ENCODE results near the gene SASH1.

SASH1 gene

GRCh38 chr6:148466158-148466557 is 123.5 kb downstream of the SASH1 start:
- TF ChIP-seq ZSCAN23 (tag by site-specific recombination; IDR thresholded peaks at IDR 0.05) (no peak), ZNF610 (tag by site-specific recombination; IDR thresholded peaks at IDR 0.05; ENCODE audit: borderline replicate concordance) (no peak), ZNF398 (tag by site-specific recombination; IDR thresholded peaks at IDR 0.05) (no peak), ZNF174 (tag by site-specific recombination; IDR thresholded peaks at IDR 0.05) (no peak), ZBTB1 (tag by site-specific recombination; IDR thresholded peaks at IDR 0.05) (no peak), ZNF133 (tag by site-specific recombination; IDR thresholded peaks at IDR 0.05) (no peak), CTCF (tag by site-specific recombination; IDR thresholded peaks at IDR 0.05) (no peak), ZNF140 (tag by site-specific recombination; IDR thresholded peaks at IDR 0.05) (no peak), ZNF501 (tag by site-specific recombination; IDR thresholded peaks at IDR 0.05) (no peak), ZNF2 (tag by site-specific recombination; IDR thresholded peaks at IDR 0.05) (no peak), ZNF555 (tag by site-specific recombination; conservative IDR thresholded peaks at IDR 0.05) (no peak), ZNF76 (tag by site-specific recombination; IDR thresholded peaks at IDR 0.05; ENCODE audit: borderline replicate concordance, low read depth) (no peak)
- ChIA-PET CTCF (interaction anchor here (0.5 to 1.7 kb wide), 8 partner anchors 23 to 960 kb away, joined by 3 to 28 read pairs (median 4); no protein-coding TSS in a partner anchor), POLR2A (no interaction called here)
- no peak overlapping the region for H3K27ac ChIP-seq (ENCODE audit: extremely low read depth, low read depth, low read length)
- no peaks in the 10 kb centered on the region; the same call in 1 of the 2 replicates for H3K4me1 ChIP-seq (ENCODE audit: control insufficient read depth, insufficient read depth, low read length)
- no peaks in the 10 kb centered on the region; a peak in 1 of 3 replicates for H3K36me3 ChIP-seq (ENCODE audit: control insufficient read depth in 2 of 2, insufficient read depth in 1 of 2, low read length in 2 of 2)
- no peak overlapping the region for H3K4me3 ChIP-seq (ENCODE audit: low read depth, low read length)
- no peaks in the 10 kb centered on the region for H3K9me3 ChIP-seq (ENCODE audit: control insufficient read depth, insufficient read depth, low read depth, low read length)

- H3K4me3 ChIP-seq (ENCODE audit: low read depth, low read length): no peak overlapping the region
- no peaks in the 10 kb centered on the region for H3K9me3 ChIP-seq (ENCODE audit: control insufficient read depth, insufficient read depth, low read depth, low read length)
- H3K36me3 ChIP-seq (ENCODE audit: control insufficient read depth in 2 of 2, insufficient read depth in 1 of 2, low read length in 2 of 2): peaks cover 0 to 6% of the 10 kb centered on the region in 2 experiments; a peak in 2 of 3 replicates
- ChIA-PET POLR2A (no interaction called here), CTCF (interaction anchor here (0.7 to 1.2 kb wide), 2 partner anchors 46 to 290 kb away, joined by 3 to 5 read pairs; no protein-coding TSS in a partner anchor)
- H3K4me1 ChIP-seq (ENCODE audit: control insufficient read depth, insufficient read depth, low read length): no peaks in the 10 kb centered on the region; the same call in 1 of the 2 replicates
- no peak overlapping the region for H3K27ac ChIP-seq (ENCODE audit: extremely low read depth, low read depth, low read length)
- TF ChIP-seq ZBTB17 (tag by site-specific recombination; IDR thresholded peaks at IDR 0.05): no peak
- no peak for TF ChIP-seq ZSCAN18 (tag by site-specific recombination; IDR thresholded peaks at IDR 0.05)
- no peak for TF ChIP-seq KLF8 (tag by site-specific recombination; IDR thresholded peaks at IDR 0.05)
- no peak for TF ChIP-seq ZNF580 (tag by site-specific recombination; IDR thresholded peaks at IDR 0.05)
- TF ChIP-seq HOXD13 (CRISPR knock-in tag; IDR thresholded peaks at IDR 0.05; ENCODE audit: borderline replicate concordance): no peak
- no peak for TF ChIP-seq ZBTB10 (tag by site-specific recombination; IDR thresholded peaks at IDR 0.05)
- TF ChIP-seq ZNF302 (tag by site-specific recombination; IDR thresholded peaks at IDR 0.05; ENCODE audit: low read depth): no peak
- TF ChIP-seq ZNF24 (tag by site-specific recombination; IDR thresholded peaks at IDR 0.05): no peak
- no peak for TF ChIP-seq ZBTB49 (tag by site-specific recombination; IDR thresholded peaks at IDR 0.05; ENCODE audit: low read depth)
These were observed 125.3 kb downstream of the SASH1 start for GRCh38 chr6:148467926-148468325.

Data from HEK293 (cell line).